Endothelial cell of umbilical vein (primary cell): ENCODE results near the gene LMTK2. TPM values are rescaled to one million over a fixed set of nuclear protein-coding genes. Genes with fewer than 3 reads are reported as not detected.

Experiments
- BruUV-seq: library from RNA; stranded (reverse); fragments of 400-500 nt; replicated peaks from 2 replicates; lab custom pipeline; 2021; lab: Mats Ljungman, UMichigan
- CTCF ChIA-PET: fragments of 300-600, 350-600 bp; sonication (Branson Sonifier 250); formaldehyde crosslinking; loops from one replicate; lab custom pipeline; 2021; ENCODE audit warnings: antibody characterized with exemption, inconsistent platforms; lab: Charles Lee
- POLR2A ChIA-PET: fragments of 300-600, 350-600 bp; sonication (Branson Sonifier 250); formaldehyde crosslinking; loops from one replicate; lab custom pipeline; 2021; ENCODE audit warnings: antibody characterized with exemption, inconsistent platforms; lab: Charles Lee
- DNase-seq: peaks from one replicate; pipeline ENCODE4 v3.0.0-alpha.2; 2011; ENCODE audit warnings: low read depth, low spot score
- FAIRE-seq: peaks from 2 replicates; lab custom pipeline; 2011; peaks lifted over from hg19 to GRCh38; lab: Jason Lieb, UNC
- H2AFZ ChIP-seq: 2 replicates; pipeline ENCODE4 v1.6.0; 2012; ENCODE audit warnings: low read depth, low read length, control low read depth, inconsistent platforms
- H3K27ac ChIP-seq: 2 replicates; pipeline ENCODE4 v1.5.1; 2011; ENCODE audit warnings: low read depth, mild to moderate bottlenecking, control low read depth, low read length, moderate library complexity; ENCODE audit not compliant: insufficient read depth
- H3K27me3 ChIP-seq, 2 experiments: 2 replicates each; pipeline versions ENCODE4 v1.6.0 to v1.6.1; 2011; ENCODE audit warnings: low read length in 2 of 2, mixed read lengths in 1 of 2; ENCODE audit not compliant: control insufficient read depth in 2 of 2, insufficient read depth in 2 of 2
- H3K36me3 ChIP-seq, 2 experiments: 2 replicates in 1 of 2; 3 replicates in 1 of 2; pipeline ENCODE4 v1.5.1; 2011; ENCODE audit warnings: low read length in 2 of 2, mild to moderate bottlenecking in 1 of 2, moderate library complexity in 1 of 2; ENCODE audit not compliant: control insufficient read depth in 2 of 2, insufficient read depth in 2 of 2; ENCODE audit errors: extremely low read depth in 1 of 2
- H3K4me1 ChIP-seq: 3 replicates; pipeline ENCODE4 v1.5.1; 2011; ENCODE audit warnings: mild to moderate bottlenecking, low read length; ENCODE audit not compliant: control insufficient read depth, insufficient read depth; ENCODE audit errors: extremely low read depth
- H3K4me2 ChIP-seq: 2 replicates; pipeline ENCODE4 v1.6.1; 2011; ENCODE audit warnings: low read length, control low read depth, mixed read lengths; ENCODE audit not compliant: insufficient read depth
- H3K4me3 ChIP-seq, 3 experiments: fragments of 200-600 bp in 1 of 3; sonication (generic), shearing (Covaris generic) in 1 of 3; replicated peaks in 1 of 3; 2 replicates each; pipeline ENCODE4 v1.5.1; 2011 to 2016; ENCODE audit warnings: control low read depth in 3 of 3, low read length in 3 of 3, mild to moderate bottlenecking in 2 of 3, inconsistent platforms in 1 of 3, low read depth in 1 of 3, moderate library complexity in 1 of 3; ENCODE audit not compliant: insufficient read depth in 1 of 3
- H3K79me2 ChIP-seq: 2 replicates; pipeline ENCODE4 v1.6.0; 2012; ENCODE audit warnings: low read length, inconsistent platforms; ENCODE audit not compliant: control insufficient read depth, insufficient read depth
- H3K9ac ChIP-seq: replicated peaks from 2 replicates; pipeline ENCODE3; 2011; ENCODE audit warnings: low read length, control low read depth; ENCODE audit not compliant: insufficient read depth; ENCODE audit errors: extremely low read depth
- H3K9me1 ChIP-seq: replicated peaks from 3 replicates; pipeline ENCODE4 v1.6.0; 2011; ENCODE audit warnings: mild to moderate bottlenecking, low read length; ENCODE audit not compliant: control insufficient read depth, insufficient read depth; ENCODE audit errors: extremely low read depth
- H3K9me3 ChIP-seq: replicated peaks from 2 replicates; pipeline ENCODE4 v1.5.1; 2012; ENCODE audit warnings: low read length, inconsistent platforms; ENCODE audit not compliant: control insufficient read depth, insufficient read depth
- H4K20me1 ChIP-seq: replicated peaks from 2 replicates; pipeline ENCODE3; 2011; ENCODE audit warnings: mild to moderate bottlenecking, low read length; ENCODE audit not compliant: control insufficient read depth, insufficient read depth; ENCODE audit errors: extremely low read depth
- EZH2 ChIP-seq: IDR thresholded peaks from 2 replicates; pipeline ENCODE4 v1.6.1; 2012; ENCODE audit warnings: borderline replicate concordance, low read depth, mild to moderate bottlenecking, moderate library complexity, low read length, inconsistent platforms; ENCODE audit not compliant: severe bottlenecking
- FOS ChIP-seq: IDR thresholded peaks from 2 replicates; pipeline ENCODE4 v1.6.1; 2011; ENCODE audit warnings: mild to moderate bottlenecking, low read length, moderate library complexity, borderline replicate concordance; ENCODE audit not compliant: insufficient read depth
- GATA2 ChIP-seq: IDR thresholded peaks from 2 replicates; pipeline ENCODE4 v1.7.0; 2011; ENCODE audit warnings: low read depth, mild to moderate bottlenecking, moderate library complexity, mixed read lengths, low read length; ENCODE audit not compliant: insufficient read length, insufficient read depth
- JUN ChIP-seq: IDR thresholded peaks from 2 replicates; pipeline ENCODE4 v1.6.1; 2011; ENCODE audit warnings: borderline replicate concordance, low read depth; ENCODE audit not compliant: insufficient read length, insufficient read depth
- MYC ChIP-seq: IDR thresholded peaks from one replicate; pipeline ENCODE4 v1.6.1; 2011; ENCODE audit warnings: mild to moderate bottlenecking, low read depth, low read length
- POLR2A ChIP-seq: IDR thresholded peaks from 2 replicates; pipeline ENCODE4 v1.6.1; 2012; ENCODE audit warnings: low read depth, mild to moderate bottlenecking, control low read depth, low read length
- POLR2AphosphoS5 ChIP-seq: IDR thresholded peaks from 2 replicates; pipeline ENCODE4 v1.6.1; 2012; ENCODE audit warnings: low read depth, mild to moderate bottlenecking, control low read depth, low read length, moderate library complexity; ENCODE audit not compliant: insufficient read depth
- dilution Hi-C: fragments of 300-500 bp; cut with MboI; formaldehyde crosslinking; loops from one replicate; pipeline ENCODE4 v1.15.0; 2019; ENCODE audit warnings: low sequenced_read_pairs; ENCODE audit not compliant: extremely low pct_ligation_motif_present
- intact Hi-C: fragments of 100-400 bp; cut with micrococcal nuclease; formaldehyde crosslinking; loops from one replicate; pipeline ENCODE4 v1.10.0; 2022
- polyA plus RNA-seq, 4 experiments: library from polyadenylated mRNA; depleted of rRNA in 3 of 4; stranded (reverse) in 3 of 4; unstranded in 1 of 4; fragments of >200 nt; gene quantifications; 2 replicates each; pipeline versions ENCODE4 v1.2.1 to v1.2.3, GENCODE V29; 2011 to 2012; ENCODE audit warnings: missing spikeins in 1 of 4
- total RNA-seq: library from RNA; stranded (reverse); gene quantifications from 2 replicates; pipeline ENCODE4 v1.2.3, GENCODE V29; 2021
- TF ChIP-seq, protein P1 (sequence below): IDR thresholded peaks from 2 replicates; pipeline ENCODE4 v1.6.1; 2011; ENCODE audit not compliant: insufficient read depth, insufficient read length
- TF ChIP-seq, protein P2 (sequence below), 2 donors: IDR thresholded peaks; 1 replicate in 1 of 2; 2 replicates in 1 of 2; pipeline ENCODE4 v1.5.1; 2011; ENCODE audit warnings: low read length in 2 of 2, mild to moderate bottlenecking in 2 of 2, moderate library complexity in 2 of 2, control low read depth in 1 of 2, inconsistent platforms in 1 of 2, low read depth in 1 of 2; ENCODE audit not compliant: insufficient read depth in 1 of 2; ENCODE audit errors: extremely low read depth in 1 of 2

Gene LMTK2
- total and polyA plus RNA-seq, 2 donors (not counting 3 experiments of a cell fraction or from before 2014, with no cell fraction given), result 5.9 to 13.8 TPM

DNA sequence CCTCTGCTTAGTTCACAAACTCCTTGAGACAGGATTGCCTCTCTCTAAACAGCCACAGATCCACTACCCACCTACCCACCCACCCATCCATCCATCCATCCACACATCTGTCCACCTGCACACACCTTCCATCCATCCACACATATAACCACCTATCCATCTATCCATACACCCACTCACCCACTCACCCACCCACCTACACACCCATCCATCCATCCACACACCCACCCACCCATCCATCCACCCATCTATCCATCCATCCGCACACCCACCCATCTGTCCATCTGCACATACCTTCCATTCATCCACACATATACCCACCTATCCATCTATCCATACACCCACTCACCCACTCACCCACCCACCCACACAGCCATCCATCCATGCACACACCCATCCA lies 135.7 kb downstream of the LMTK2 start:
- Histone ChIP-seq H3K27ac (no peak overlapping the region), H3K9me1 (no peaks in the 10 kb centered on the region), H3K9ac (no peak overlapping the region), H3K4me2 (no peak overlapping the region), H3K27me3 (no peaks in the 10 kb centered on the region), H3K4me3 (no peak overlapping the region), H3K9me3 (no peaks in the 10 kb centered on the region), H3K4me1 (peaks cover 12% of the 10 kb centered on the region), H3K79me2 (peaks cover 9% of the 10 kb centered on the region), H2AFZ (no peak overlapping the region), H4K20me1 (no peaks in the 10 kb centered on the region), H3K36me3 (peaks cover 8 to 27% of the 10 kb centered on the region in 2 experiments)
- POLR2A ChIA-PET, result no interaction called here
- TF ChIP-seq POLR2AphosphoS5 (no peak), EZH2 (no peak), JUN (no peak), GATA2 (no peak), POLR2A (no peak), FOS (no peak), MYC (no peak)
- TF ChIP-seq, protein P1, sequence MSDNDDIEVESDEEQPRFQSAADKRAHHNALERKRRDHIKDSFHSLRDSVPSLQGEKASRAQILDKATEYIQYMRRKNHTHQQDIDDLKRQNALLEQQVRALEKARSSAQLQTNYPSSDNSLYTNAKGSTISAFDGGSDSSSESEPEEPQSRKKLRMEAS, result no peak
- TF ChIP-seq, protein P2, sequence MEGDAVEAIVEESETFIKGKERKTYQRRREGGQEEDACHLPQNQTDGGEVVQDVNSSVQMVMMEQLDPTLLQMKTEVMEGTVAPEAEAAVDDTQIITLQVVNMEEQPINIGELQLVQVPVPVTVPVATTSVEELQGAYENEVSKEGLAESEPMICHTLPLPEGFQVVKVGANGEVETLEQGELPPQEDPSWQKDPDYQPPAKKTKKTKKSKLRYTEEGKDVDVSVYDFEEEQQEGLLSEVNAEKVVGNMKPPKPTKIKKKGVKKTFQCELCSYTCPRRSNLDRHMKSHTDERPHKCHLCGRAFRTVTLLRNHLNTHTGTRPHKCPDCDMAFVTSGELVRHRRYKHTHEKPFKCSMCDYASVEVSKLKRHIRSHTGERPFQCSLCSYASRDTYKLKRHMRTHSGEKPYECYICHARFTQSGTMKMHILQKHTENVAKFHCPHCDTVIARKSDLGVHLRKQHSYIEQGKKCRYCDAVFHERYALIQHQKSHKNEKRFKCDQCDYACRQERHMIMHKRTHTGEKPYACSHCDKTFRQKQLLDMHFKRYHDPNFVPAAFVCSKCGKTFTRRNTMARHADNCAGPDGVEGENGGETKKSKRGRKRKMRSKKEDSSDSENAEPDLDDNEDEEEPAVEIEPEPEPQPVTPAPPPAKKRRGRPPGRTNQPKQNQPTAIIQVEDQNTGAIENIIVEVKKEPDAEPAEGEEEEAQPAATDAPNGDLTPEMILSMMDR (IDR thresholded peaks at IDR 0.05; ENCODE audit: extremely low read depth in 1 of 2, insufficient read depth in 1 of 2, low read depth in 1 of 2, low read length in 2 of 2), result no peak
- intact Hi-C loops (no loop called here), dilution Hi-C loops (no loop called here)
- CTCF ChIA-PET, result interaction anchor here (1.0 to 1.1 kb wide), 2 partner anchors 24 to 221 kb away, joined by 3 to 4 read pairs; no protein-coding TSS in a partner anchor
- FAIRE-seq (no peak), DNase-seq (no peak)
- no TSS peak for BruUV-seq
